ENCODE measurements around the gene TSPEAR.

DNA sequence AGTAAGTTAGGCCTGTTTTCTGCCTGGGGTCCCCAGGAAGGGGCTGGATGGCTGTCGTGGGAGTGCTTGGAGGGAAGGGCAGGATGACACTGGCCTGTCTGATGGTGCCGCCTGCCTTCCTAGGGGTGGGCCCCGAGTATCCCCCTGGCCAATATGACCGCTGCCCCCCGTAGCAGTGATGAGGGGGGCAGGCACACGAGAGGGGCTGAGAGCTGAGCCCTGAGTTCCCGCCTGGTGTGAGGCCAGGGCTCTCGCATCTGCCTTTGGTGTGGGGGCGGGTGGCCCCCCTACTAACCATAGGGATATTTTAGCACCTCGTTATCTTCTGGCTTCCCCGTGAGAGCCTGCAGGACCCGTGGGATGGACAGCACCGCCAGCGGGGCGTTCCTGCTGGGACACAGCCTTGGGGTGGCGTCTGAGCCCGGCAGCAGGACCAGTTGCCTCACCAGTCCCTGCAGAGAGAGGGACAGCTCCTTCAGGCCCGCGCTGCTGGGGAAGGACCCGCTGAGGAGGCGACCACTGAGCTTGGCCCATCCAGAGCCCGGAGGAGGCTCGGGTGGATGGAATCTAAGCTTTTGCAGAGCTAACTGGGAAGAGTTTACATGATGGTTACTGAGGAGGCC, 181.8 kb downstream of the TSPEAR start:
- TF ChIP-seq, protein P1, sequence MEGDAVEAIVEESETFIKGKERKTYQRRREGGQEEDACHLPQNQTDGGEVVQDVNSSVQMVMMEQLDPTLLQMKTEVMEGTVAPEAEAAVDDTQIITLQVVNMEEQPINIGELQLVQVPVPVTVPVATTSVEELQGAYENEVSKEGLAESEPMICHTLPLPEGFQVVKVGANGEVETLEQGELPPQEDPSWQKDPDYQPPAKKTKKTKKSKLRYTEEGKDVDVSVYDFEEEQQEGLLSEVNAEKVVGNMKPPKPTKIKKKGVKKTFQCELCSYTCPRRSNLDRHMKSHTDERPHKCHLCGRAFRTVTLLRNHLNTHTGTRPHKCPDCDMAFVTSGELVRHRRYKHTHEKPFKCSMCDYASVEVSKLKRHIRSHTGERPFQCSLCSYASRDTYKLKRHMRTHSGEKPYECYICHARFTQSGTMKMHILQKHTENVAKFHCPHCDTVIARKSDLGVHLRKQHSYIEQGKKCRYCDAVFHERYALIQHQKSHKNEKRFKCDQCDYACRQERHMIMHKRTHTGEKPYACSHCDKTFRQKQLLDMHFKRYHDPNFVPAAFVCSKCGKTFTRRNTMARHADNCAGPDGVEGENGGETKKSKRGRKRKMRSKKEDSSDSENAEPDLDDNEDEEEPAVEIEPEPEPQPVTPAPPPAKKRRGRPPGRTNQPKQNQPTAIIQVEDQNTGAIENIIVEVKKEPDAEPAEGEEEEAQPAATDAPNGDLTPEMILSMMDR (IDR thresholded peaks at IDR 0.05), result no peak
- TF ChIP-seq POLR2A (IDR thresholded peaks at IDR 0.05), result no peak

Measured in thyroid gland (tissue), 4 donors.